Measurements from ENCODE around the gene NET1. TPM values are rescaled to one million over a fixed set of nuclear protein-coding genes. Genes with fewer than 3 reads are reported as not detected.
A peak's percentile ranks its signal among the peaks of the same experiment; 100 is the strongest.

NET1 gene
- total RNA-seq, 2 donors from 2014 or later, result 174 to 455 TPM

DNA sequence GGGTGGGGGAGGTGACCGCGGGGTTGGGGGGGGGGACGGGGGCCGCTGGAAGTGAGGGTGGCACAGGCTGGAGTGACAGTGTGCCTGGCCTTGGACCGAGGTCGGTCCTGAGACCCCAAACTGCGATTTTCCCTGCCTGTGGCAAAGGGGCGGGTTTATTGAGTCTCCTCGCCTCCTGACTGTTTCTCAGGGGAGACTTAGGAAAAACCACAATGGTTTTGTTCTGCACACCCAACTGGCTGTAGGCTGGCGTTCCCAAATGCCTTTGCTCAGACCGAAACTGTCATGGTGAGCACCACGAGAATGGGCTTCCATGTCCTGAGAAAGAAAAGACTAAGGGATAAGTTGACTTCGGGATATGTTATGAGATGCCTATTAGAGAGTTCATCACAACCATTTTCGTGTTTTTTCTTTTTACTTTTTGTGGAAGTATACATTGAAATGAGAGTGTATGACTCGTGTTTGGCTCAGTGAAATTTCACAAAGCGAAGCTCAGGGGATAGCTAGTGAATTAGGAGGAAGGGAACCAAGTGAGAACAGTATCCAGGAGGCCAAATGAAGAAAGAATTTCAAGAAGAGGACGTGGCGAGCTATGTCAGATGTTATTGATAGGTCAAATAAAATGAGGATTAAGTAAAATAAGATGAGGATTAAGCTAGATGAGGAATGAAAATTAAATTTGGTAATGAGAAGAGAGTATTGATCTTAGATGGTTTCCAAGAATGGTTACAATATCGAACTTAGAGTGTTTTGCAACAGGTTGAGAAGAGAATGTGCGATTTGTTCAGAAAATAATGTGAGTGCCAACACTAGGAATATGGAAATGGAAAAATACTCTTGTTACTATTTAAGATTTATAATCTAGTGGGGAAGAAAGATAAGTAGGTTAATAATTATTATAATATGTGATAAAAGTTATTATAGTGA is 918 bp downstream of the NET1 start:
- TF ChIP-seq, protein P1, sequence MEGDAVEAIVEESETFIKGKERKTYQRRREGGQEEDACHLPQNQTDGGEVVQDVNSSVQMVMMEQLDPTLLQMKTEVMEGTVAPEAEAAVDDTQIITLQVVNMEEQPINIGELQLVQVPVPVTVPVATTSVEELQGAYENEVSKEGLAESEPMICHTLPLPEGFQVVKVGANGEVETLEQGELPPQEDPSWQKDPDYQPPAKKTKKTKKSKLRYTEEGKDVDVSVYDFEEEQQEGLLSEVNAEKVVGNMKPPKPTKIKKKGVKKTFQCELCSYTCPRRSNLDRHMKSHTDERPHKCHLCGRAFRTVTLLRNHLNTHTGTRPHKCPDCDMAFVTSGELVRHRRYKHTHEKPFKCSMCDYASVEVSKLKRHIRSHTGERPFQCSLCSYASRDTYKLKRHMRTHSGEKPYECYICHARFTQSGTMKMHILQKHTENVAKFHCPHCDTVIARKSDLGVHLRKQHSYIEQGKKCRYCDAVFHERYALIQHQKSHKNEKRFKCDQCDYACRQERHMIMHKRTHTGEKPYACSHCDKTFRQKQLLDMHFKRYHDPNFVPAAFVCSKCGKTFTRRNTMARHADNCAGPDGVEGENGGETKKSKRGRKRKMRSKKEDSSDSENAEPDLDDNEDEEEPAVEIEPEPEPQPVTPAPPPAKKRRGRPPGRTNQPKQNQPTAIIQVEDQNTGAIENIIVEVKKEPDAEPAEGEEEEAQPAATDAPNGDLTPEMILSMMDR (IDR thresholded peaks at IDR 0.05), result no peak
- H3K4me3 ChIP-seq, result peak overlapping the region; percentile 79
- H3K9me3 ChIP-seq, result no peaks in the 10 kb centered on the region
- peak overlapping the region in 1 of 2 donors; percentile 63 for H3K9ac ChIP-seq (ENCODE audit: low read depth in 2 of 2, low read length in 2 of 2)
- no peaks in the 10 kb centered on the region for H3K27me3 ChIP-seq
- no peak overlapping the region for H3K27ac ChIP-seq
- H3K4me1 ChIP-seq, result no peaks in the 10 kb centered on the region
- intact Hi-C loops (cut with DNase I), result no loop called here
- H3K36me3 ChIP-seq, result no peaks in the 10 kb centered on the region
- no peak for DNase-seq

DNA sequence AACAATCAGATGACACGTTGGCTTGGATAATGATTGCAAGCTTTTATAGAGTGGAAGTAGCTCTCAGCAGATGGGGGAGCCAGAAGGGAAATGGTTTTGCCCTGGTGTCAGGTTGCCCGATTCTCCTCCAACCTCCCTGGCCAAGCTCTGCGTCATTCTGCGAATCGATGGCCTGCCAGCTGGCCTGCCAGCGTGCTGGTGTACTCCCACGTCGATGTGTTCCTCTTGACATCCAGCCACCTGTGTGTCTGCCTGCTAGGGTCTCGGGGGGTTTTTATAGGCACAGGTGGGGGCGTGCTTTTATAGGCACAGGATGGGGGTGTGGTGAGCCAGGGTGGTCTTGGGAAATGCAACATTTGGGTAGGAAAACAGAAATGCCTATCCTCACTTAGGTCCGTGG is 4.6 kb downstream of the NET1 start:
- DNase-seq, result no peak
- H3K27ac ChIP-seq, result no peak overlapping the region
- intact Hi-C loops (cut with DNase I), result no loop called here
- no peaks in the 10 kb centered on the region for H3K27me3 ChIP-seq
- TF ChIP-seq, protein P1 (IDR thresholded peaks at IDR 0.05), result no peak
- H3K4me3 ChIP-seq, result no peak overlapping the region
- no peaks in the 10 kb centered on the region for H3K9me3 ChIP-seq
- H3K9ac ChIP-seq (ENCODE audit: low read depth in 2 of 2, low read length in 2 of 2), result no peak overlapping the region
- no peaks in the 10 kb centered on the region for H3K36me3 ChIP-seq
- H3K4me1 ChIP-seq, result no peaks in the 10 kb centered on the region

DNA sequence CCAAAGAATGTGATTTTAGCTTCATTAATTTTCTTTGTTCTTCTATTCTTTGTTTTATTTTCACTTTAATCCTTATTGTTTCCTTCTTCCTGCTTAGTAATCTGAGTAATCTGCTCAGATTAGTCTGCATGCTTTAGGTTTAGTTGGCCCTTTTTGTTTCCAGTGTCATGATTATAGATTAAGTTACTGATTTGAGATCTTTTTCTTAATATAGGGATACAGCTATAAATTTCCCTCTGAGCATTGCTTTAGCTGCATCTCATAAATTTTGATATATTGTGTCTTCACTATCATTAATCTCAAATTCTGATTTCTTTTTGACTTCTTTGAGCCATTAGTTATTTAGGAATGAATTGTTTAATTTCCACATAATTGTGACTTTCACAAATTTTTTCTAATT is 6.2 kb downstream of the NET1 start:
- Histone ChIP-seq H3K9ac (ENCODE audit: low read depth in 2 of 2, low read length in 2 of 2) (no peak overlapping the region), H3K36me3 (no peaks in the 10 kb centered on the region), H3K4me3 (no peak overlapping the region), H3K27me3 (no peaks in the 10 kb centered on the region), H3K4me1 (no peaks in the 10 kb centered on the region), H3K27ac (no peak overlapping the region), H3K9me3 (no peaks in the 10 kb centered on the region)
- intact Hi-C loops (cut with DNase I), result no loop called here
- DNase-seq, result no peak
- TF ChIP-seq, protein P1 (IDR thresholded peaks at IDR 0.05), result no peak

DNA sequence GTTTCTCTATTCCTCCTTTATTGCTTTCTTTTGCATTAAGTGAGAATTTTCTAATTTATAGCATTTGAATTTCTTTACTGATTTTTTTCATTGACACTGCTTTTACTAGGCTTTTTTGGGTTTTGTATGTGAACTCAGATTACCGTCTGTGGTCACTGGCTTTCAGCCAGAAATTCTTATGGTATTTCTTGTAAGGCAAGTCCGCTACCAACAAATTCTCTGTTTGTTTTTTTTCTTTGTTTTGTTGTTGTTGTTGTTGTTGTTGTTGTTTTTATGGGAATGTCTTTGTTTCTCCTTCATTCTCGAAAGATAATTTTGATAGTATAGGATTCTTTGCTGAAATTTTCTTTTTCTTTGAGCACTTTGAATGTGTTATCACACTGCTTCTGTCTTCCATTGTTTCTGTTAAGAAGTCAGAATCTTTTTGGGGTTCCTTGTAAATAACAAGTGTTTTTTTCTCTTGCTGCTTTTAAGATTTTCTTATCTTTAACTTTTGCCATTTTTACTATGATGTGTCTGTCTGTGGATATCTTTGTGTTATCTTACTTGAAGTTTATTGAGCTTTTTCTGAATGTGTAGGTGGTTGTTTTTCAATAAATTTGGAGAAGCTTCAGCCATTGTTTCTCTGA is 7.2 kb downstream of the NET1 start:
- no peak for DNase-seq
- Histone ChIP-seq H3K4me1 (no peaks in the 10 kb centered on the region), H3K27ac (no peak overlapping the region), H3K27me3 (no peaks in the 10 kb centered on the region), H3K9me3 (no peaks in the 10 kb centered on the region), H3K36me3 (no peaks in the 10 kb centered on the region), H3K9ac (ENCODE audit: low read depth in 2 of 2, low read length in 2 of 2) (no peak overlapping the region), H3K4me3 (no peak overlapping the region)
- intact Hi-C loops (cut with DNase I), result no loop called here
- TF ChIP-seq, protein P1 (IDR thresholded peaks at IDR 0.05), result no peak

DNA sequence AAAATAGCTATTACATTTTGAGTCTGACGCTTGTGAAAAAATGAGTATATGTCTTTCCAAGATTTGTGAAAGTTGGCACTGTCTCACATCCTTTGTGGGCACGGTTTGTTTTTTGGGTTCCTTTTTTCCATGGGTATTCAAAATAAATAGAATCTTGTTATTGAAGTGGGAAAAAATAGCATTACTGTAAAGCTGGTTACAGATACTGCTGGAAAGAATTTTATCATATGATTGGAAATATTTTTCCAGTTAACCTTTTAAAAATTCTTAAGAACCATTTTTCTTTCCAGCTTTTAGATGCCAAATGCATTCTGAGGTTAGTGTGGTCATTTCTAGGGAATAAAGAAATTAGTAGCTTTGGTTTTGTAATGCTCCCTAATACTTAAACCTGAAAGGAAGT is 11.4 kb downstream of the NET1 start:
- no peaks in the 10 kb centered on the region for H3K4me1 ChIP-seq
- TF ChIP-seq, protein P1 (IDR thresholded peaks at IDR 0.05), result no peak
- no peaks in the 10 kb centered on the region for H3K9me3 ChIP-seq
- intact Hi-C loops (cut with DNase I), result no loop called here
- H3K27me3 ChIP-seq, result no peaks in the 10 kb centered on the region
- no peak overlapping the region for H3K9ac ChIP-seq (ENCODE audit: low read depth in 2 of 2, low read length in 2 of 2)
- no peak for DNase-seq
- H3K4me3 ChIP-seq, result no peak overlapping the region
- no peaks in the 10 kb centered on the region for H3K36me3 ChIP-seq
- no peak overlapping the region for H3K27ac ChIP-seq
